RKO (cell line): Measurements from ENCODE around the gene MAP7.
"Not testable (repeated sequence)": the region's sequence is repeated elsewhere in the genome, so short reads cannot be mapped to it uniquely, and the experiment has no call there.

Experiments used
- DNase-seq: peaks from one replicate; pipeline ENCODE4 v3.0.0-alpha.2; 2016; ENCODE audit warnings: low spot score

Gene MAP7

DNA sequence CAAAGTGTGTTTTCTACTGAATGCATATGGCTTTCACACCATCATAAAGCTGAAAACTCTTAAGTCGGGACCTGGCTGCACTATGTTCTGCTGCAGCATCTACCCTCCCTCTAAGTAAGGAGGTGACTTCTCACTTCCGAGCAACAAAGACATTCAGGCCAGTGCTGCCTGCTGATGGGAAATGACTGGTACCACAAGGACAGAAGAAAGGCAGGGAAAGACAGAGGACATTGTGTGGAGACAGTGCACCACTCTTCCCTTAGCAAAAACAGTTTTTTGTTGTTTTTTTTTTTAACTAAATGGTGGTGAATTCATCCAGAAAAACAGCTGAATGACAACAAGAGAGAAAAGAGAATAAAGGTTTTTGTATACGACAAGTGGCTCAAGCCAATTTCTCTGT, 81.5 kb downstream of the MAP7 start:
- no peak for DNase-seq

DNA sequence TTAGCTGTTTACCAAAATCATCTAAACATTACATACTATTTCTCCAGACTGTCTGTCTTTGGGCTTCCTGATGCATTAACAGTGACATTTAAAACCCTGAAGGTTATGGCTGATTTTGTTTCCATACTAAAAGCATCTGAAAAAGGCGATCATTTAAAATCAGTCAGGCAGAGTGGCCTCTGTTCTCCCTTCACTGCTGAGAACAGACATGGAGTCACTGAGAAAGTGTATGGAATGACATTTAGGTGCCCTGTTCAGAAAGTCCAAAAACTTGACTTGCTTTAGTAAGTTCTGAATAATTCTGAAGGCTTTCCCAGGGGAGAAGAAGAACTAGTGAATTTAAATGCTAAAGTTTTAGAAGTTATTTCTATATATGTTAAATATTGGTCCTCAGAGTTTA, 83.0 kb downstream of the MAP7 start:
- DNase-seq = no peak

DNA sequence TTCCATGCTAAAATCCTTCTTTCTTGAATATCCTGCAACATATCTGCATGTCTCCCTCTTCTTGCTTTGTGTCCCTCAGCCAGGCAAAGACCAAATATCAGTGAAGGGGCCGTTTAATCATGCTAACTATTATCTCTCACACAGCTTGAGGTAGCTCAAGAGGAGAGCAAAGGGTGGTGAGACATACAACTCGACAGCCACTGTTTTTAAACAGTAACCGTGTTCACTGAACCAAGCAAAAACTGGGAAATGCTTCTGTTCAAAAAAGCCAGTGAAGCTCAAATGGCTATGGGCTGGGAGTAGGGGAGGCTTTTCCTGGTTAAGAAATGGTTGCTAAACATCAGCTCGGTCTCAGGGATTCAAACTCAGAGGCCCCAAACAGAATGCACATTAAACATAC, 83.4 kb downstream of the MAP7 start:
- DNase-seq = no peak

DNA sequence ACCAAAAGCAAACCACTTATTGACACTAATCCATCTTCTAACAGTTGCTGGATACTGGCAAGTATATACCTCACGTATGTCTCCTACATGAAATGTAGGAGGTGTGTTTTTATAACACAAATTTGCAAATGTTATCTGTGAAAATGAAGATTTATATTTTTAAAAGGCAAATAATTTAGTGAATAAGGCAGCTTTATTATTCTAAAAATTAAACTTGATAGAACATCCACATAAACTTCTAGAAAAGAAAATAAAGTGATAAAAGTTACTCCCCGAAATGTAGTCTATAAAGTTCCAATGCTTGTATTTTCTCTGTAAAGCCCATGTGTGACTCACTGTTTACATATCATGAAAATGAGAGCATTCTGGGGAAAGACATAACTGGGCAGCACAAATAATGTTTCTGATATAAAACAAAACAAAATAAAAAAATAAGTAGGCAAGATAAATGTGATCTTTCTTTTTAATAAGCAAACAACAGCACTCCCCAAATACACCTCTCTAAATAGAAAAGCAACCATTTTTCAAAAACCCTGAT, 84.4 kb downstream of the MAP7 start:
- no peak for DNase-seq

DNA sequence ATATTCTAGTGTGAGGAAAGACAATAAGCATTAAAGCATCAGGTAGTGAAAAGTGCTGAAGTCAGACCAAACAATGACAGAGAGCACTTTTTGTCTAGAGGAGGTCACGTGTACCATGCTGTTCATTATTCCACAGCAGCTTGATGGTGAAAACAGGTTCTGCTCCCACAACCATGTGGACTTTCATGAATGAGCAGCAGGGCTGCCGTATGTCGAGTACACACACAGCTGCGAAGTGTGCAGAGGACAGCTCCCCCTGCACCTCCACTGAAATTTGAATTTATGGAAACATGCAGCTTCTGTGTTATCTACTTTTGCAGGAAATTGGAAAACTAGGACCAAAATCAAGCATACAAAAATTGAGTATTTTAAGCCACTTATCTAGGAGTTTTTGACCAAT, 85.3 kb downstream of the MAP7 start:
- no peak for DNase-seq

DNA sequence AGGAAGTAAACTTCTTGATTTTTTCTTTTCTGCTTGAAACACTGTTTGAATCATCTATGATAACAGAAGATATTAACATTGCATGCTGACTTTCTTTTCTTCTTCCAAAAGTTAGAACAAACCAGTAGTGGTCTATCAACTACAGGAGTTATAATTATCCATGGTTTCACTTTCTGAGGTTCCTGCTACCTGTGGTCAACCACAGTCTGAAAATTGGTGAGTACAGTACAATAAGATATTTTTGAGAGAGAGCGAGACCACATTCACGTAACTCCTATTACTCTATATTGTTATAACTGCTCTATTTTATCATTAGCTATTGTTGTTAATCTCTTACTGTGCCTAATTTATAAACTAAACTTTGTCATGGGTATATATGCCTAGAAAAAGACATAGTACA, 86.1 kb downstream of the MAP7 start:
- DNase-seq = no peak

DNA sequence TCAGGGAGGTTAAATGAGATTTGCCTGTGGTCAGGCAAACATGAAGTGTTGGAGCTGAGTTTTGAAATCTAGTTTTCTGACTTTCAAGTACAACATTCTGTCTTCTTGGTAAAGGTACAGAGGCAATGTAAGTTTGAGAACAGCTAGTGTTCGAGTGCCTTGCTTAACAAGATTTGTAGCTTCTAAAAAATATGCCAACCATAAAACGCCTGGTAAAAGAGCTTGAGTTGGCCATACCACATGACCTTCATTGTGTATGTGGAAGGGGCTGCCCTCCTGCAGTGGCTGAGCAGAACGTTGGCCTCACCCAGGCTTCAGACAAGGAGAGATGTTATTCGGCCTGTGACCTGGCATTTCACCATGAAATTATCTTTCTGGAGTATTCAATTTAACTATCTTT, 86.5 kb downstream of the MAP7 start:
- DNase-seq = no peak

DNA sequence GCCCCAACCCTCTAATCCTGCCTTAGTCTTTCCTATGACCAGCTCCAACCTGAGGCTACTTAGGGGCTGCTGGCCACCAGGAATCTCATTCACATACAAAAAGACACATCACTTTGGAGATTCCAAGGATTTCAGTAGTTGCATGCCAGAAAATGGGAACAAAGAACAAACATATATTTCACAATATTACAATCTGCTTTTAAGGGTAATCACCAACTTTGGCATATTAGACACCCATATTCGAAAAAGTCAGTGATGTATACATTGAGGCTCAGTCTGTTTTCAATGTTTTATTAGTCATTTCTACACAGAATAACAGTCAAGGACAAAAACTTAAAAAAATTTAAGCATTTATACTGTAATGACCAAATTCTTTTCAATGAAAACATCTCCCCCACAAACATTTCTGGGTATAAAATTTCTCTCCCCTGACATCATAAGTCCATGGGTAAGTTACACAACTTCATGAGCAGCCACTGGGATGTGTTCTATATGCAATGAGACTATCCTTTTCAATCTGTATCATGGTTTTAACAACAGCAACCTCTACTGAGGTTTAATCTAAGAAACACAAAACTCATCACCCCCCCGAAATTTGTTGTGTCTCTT, 103.5 kb downstream of the MAP7 start:
- no peak for DNase-seq

DNA sequence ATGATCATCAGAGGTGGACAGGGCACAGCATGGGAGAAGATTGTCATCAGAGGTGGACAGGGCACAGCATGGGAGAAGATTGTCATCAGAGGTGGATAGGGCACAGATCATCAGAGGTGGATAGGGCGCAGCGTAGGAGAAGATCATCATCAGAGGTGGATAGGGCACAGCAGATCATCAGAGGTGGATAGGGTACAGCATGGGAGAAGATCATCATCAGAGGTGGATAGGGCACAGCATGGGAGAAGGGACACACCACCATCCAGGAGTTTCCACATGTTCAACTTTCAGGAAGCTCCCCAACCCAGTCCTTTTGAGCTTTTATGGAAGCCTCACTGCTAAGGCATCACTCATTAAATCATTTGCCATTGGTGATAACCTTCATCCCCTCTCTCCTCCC, 104.1 kb downstream of the MAP7 start:
- DNase-seq = no peak

DNA sequence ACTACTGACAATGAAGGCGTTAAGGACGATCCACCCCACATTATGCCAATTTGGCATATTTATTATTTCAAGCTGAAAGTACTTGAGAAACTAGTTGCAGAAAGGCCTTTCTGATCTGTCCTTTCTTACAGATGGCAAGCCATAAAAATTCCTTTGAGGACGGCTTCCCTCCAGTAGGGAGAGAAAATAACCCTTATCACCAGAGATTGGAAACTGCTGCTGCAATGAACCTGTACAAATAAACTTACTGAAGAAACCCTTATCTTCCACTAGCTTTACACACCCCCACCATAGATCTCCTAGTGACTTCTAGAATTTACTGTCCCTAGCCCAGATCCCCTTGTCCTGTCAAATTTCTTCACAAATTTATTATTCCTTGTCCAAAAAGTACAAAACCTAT, 105.2 kb downstream of the MAP7 start:
- DNase-seq = no peak

DNA sequence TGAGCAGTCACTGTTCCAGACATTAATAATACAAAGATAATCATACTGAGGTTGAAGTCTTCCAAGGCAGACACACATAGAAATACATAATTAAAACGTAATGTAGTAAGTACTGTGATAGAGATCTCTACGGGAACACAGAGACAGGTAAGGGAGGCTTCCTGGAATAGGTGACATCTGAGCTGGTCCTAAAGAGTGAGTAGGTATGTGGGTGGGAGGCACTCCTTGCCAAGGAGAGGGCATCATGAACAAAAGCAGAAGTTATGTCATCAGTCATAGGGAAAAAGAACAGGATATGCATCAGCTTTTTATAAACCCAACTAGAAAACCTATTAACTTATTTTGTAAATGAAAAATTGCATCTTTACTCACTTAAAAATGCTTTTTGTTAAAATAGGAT, 110.0 kb downstream of the MAP7 start:
- DNase-seq = no peak

DNA sequence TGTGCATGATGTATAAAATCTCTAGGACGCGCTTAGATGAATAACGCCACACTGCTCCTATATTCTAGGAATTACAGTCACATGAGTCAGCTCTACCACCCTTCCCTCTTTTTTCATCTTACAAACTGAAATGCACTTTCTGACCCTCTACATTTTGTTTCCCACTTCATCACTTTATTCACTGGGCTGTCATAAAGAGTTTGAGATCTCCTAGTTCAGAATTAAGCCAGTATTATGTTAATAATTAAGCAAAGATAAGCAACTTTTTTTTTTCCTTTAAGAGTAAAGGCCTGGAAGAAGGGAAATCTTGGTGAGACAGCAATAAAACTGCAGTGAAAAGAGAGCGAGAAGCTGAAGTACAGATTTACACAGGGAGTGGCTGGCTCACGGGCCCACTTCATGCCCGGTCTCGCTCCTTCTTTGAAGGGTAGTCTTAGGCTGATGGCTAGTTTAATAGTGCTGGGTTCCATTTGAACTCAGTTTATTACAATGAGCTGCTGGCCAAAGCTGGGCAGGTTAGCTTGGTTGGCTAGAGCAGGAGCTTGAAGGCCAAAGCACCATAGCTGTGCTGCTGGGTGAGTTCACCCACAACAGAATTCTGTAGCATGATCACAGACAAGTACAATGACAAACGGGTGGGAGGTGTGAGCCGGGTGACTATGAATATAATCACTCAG, 110.6 kb downstream of the MAP7 start:
- DNase-seq = no peak

DNA sequence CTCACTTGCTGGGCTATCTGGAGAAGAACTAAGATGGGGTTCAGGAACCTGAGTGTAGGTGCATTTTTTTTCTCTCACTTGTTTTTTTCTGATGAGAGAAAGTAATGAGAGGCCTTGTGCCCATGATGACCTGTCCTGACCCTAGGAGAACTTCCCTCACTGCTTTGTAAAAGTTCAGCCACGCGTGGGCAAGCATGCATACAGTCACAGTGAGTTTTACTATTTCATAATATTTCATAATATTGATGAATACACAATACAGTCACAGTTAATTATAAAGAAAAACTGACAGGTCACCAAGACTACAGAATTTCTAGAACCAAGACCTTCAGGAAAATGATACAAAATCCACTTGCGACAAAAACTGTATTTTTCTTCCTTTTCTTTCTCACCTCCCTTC, 111.8 kb downstream of the MAP7 start:
- no peak for DNase-seq

DNA sequence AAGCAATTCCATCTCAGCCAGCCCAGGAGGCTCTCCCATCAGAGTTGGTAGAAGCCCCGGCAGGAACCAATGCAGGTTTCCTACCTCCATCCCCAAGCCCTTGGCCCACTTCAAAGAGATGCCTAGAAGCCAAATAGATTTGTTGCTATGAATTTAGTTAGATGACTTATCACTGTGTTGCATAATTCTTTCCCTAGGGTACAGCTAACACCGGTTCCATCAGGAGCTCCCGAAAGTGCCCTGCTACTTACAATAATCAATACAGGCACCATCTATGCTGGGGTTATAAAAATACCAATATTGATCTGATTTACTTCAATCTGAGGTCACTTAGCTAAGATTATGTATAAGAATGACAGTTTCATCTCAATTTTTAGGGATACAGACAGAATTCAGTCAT, 113.0 kb downstream of the MAP7 start:
- no peak for DNase-seq

DNA sequence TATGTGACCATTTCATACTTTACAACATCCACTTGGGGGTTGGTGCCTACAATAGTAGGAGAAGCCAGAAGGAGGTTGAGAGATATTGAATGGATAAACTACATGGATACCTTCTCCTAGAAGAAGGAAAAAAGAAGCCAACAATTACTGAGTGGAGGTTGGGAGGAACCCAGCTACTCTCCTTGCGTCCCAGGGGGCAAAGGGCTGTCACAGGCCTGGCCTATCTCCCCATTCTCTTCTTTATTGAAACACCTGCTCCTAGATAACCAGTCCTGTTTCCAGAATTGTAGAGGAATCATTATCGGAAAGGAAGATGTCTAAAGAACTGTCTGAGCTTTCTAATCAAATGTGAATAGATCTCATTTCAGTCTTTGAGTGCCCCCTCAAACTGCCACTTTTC, 115.1 kb downstream of the MAP7 start:
- no peak for DNase-seq

DNA sequence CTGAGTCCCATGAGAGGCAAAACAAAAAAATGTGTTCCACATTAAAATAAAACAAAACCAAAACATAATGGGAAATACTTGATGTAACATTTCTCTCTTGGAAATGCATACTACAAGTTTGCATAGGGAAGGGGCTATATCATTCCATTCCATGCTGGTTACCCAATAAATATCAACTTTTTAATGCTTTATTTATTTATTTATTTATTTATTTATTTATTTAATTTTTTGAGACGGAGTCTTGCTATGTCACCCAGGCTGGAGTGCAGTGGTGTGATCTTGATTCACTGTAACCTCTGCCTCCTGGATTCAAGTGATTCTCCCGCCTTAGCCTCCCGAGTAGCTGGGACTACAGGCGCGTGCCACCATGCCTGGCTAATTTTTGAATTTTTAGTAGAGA, 118.9 kb downstream of the MAP7 start:
- DNase-seq = not testable (repeated sequence)

DNA sequence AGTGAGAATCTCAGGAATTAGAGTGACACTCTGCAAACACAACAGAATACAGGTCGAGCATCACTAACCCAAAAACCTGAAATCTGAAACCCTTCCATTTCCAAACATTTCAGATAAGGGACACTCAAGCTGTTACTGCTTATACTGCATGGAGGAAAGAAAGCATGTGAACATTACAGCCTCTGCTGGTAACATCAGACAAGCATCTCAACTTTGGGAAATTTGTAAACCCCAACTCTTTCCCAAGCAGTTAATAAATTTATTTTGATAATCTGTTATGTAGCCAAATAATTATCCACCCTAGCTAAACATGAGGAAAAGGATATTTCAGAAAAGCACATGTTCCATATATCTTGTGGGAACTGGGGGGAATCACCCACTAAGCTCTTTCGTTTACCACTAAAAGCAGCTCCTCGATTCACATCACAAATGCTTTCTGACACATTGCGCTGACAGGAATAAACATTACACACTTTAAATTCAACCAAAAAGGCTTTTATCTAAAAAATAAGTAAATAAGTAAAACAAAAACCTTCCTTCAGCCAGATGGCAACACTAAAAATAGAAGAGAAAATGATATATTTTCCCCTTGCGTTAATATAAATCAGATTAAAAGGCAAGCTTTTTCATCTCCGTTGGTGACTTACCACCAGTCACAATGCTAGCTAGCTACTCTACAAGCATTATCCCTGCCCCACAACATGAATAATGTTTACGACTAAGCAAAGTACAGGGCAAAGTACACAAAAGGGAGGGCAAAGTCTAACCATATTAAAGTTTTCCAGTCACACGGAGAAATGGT, 120.8 kb downstream of the MAP7 start:
- DNase-seq = no peak

DNA sequence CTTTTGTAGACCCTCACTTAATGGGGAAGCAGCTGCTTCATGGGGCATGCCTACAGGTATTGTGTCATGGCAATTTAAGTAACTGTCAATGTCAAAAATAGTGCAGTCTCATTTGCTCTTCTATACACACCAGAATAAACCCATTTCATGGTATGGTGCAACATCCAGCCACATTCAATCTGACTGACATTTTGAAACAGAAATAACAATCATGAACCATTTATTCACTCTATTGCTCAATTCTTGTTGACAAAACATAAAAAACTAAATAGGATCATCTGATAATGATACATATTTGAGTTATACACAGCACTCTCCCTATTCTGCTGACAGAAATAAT, 122.9 kb downstream of the MAP7 start:
- no peak for DNase-seq

DNA sequence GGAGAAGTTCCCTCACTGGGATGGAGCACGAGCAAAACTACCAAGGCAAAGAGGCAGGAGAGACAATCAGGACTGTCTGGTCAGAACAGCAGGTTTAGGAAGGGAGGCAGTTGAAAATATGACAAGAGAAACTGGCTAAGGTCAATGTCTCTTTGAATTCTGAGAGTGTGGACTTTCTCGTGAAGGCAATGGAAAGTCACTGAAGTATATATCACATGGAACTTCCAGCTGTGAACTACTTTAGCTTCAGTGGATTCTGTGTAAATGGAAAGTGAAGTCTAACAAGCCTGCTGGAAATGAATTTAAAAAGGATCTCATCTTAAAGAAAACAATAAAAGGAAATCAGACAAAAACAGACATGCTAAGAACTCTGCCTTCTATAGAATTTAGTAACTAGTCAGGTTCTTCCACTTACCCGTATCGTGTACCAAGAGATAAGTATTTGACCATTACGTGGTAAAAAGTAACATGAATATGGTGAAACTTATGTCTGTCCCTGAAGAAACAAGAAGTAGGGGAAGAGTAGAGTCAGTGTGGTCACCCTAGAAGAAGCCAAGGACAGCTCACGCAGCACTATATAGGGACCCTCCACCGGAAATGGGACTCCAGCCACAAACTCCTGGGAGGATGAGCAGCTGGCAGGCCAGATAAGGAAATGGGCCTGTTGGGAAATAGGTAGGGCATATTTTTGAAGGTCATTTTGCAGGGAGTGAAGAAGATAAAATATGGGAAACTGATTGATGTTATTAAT, 123.4 kb downstream of the MAP7 start:
- no peak for DNase-seq

DNA sequence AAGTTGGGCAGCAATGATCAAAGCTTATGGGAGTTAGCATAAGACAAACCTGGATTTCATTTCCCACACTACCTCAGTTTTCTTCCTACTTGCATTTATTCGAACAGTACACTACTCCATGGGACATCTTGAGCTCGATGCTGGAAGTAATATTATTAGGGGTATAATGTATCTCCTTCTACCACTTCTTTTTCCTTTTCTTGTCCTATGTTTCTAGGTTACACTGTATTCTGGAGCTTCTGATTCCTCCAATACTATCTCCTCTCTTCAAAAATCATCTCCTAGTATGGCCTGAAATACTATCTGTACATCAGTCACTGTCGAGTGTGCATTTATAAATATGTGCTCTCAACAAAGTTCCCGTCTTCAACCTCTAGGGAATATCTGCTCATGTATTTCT, 124.4 kb downstream of the MAP7 start:
- DNase-seq = no peak

DNA sequence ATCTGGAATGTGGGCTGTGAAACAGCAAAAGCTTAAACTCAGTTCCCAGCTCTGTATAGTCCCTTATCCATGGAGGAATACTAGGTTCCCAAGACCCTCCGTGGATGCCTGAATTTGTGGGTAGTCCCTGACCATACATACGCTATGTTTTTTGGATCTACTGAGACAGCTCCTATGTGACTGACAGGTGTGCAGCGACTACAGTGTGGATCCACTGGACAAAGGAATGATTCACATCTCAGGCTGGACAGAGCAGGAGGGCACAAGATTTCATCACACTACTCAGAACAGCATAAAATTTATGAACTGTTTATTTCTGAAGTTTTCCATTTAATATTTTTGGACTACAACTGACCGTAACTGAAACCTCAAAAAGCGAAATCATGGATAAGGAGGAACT, 125.3 kb downstream of the MAP7 start:
- no peak for DNase-seq

DNA sequence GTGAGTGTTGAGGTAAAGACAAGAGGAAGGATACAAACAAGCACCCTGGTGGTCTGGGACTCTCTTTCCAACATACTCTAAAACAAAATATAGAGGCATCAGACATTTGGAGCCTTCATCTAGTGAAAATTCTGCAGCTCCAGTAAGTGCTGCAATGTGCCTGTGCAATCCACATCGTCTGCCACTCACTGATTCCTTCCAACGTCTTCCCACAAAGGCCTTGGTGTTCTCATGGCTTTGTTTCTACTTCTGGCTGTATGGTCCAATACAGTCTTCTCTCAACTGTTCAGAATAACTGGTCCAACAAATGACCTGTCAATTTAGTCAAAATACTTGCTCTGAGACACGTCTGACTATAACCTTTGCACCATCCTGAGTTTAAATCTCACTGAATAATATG, 125.8 kb downstream of the MAP7 start:
- no peak for DNase-seq
